Measurements from ENCODE around the gene ZNF423. TPM values are rescaled to one million over a fixed set of nuclear protein-coding genes. Genes with fewer than 3 reads are reported as not detected.

The ZNF423 gene
- total and polyA plus RNA-seq, 7 donors, result 0.69 to 19.7 (median 3.6) TPM

DNA sequence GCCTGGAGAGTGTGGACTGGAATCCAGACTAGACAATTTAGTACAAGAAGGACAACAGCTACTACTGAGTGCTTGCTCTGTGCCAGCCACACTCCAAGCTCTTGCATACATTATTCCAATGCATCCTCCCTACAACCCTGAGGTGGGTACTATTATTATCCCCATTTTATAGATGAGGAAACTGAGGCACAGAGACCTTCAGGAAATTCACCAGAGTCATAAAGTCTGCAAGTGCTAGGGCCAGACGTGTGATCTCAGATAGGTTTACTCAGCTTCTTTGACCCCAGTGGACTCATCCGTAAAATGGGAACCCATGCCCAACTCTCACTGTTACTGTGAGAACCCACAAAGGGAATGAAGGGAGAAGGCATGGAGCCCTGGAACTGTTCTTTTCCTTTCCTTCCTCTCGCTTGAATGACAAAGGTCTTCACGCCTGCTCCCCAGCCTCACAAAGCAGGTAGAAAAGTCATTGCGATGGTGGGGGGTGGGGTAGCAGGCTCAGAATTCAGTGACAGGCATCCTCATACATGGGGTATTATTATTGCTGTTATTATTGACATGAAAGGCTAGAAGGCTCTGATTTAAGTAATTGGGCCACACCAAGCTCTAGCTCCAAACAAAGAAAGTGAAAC, 160.0 kb downstream of the ZNF423 start:
- Histone ChIP-seq H3K9me3 (no peaks in the 10 kb centered on the region), H3K4me3 (no peak overlapping the region), H3K4me1 (peaks cover 0 to 18% (median 18%) of the 10 kb centered on the region in 4 donors), H3K27me3 (no peaks in the 10 kb centered on the region), H3K27ac (no peak overlapping the region), H3K36me3 (no peaks in the 10 kb centered on the region)
- intact Hi-C loops (cut with DNase I), result no loop called here
- 93 to 94% methylated on average over 5 of the region's 5 CpGs for WGBS, 2 donors
- TF ChIP-seq POLR2AphosphoS5 (IDR thresholded peaks at IDR 0.05) (no peak), POLR2A (IDR thresholded peaks at IDR 0.05) (no peak), EP300 (IDR thresholded peaks at IDR 0.05) (no peak), CTCF (IDR thresholded peaks at IDR 0.05) (no peak)
- DNase-seq, result no peak

- no peaks in the 10 kb centered on the region for H3K27me3 ChIP-seq
- H3K36me3 ChIP-seq, result no peaks in the 10 kb centered on the region
- 71 to 80% methylated on average over 5 of the region's 5 CpGs for WGBS, 2 donors
- H3K4me1 ChIP-seq, result no peaks in the 10 kb centered on the region
- H3K27ac ChIP-seq, result no peak overlapping the region
- no peaks in the 10 kb centered on the region for H3K9me3 ChIP-seq
- intact Hi-C loops (cut with DNase I), result no loop called here
- TF ChIP-seq EP300 (IDR thresholded peaks at IDR 0.05) (no peak), POLR2A (IDR thresholded peaks at IDR 0.05) (no peak), POLR2AphosphoS5 (IDR thresholded peaks at IDR 0.05) (no peak), CTCF (IDR thresholded peaks at IDR 0.05) (no peak)
- no peak for DNase-seq
- H3K4me3 ChIP-seq, result no peak overlapping the region
Measured at GRCh38 chr16:49693445-49693844, 162.5 kb downstream of the ZNF423 start.

DNA sequence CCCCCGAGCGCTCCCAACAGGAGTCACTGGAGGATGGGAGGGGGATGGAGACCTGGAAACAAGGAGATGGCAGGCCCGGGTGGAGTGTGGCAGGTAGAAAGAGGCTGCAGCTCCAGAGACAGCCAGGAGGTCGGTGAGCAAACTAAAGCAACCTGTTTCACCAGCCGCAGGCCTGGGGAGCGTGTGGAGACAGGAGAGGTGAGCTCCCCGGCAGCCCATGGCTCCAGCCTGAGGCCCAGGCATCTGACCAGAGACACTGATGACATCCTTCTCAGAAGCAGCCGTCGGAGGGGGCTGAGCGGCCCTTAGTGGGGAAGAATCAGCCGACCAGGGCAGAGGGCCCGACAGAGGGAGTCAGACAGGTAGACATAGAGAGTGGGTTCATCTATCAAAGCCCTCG, 165.1 kb downstream of the ZNF423 start:
- no peaks in the 10 kb centered on the region for H3K27me3 ChIP-seq
- H3K9me3 ChIP-seq, result no peaks in the 10 kb centered on the region
- 88 to 89% methylated on average over 13 of the region's 13 CpGs for WGBS, 2 donors
- TF ChIP-seq POLR2A (IDR thresholded peaks at IDR 0.05) (no peak), POLR2AphosphoS5 (IDR thresholded peaks at IDR 0.05) (no peak), CTCF (IDR thresholded peaks at IDR 0.05) (no peak), EP300 (IDR thresholded peaks at IDR 0.05) (no peak)
- H3K4me3 ChIP-seq, result no peak overlapping the region
- no peaks in the 10 kb centered on the region for H3K4me1 ChIP-seq
- H3K36me3 ChIP-seq, result no peaks in the 10 kb centered on the region
- no peak for DNase-seq
- no peak overlapping the region for H3K27ac ChIP-seq
- intact Hi-C loops (cut with DNase I), result no loop called here

DNA sequence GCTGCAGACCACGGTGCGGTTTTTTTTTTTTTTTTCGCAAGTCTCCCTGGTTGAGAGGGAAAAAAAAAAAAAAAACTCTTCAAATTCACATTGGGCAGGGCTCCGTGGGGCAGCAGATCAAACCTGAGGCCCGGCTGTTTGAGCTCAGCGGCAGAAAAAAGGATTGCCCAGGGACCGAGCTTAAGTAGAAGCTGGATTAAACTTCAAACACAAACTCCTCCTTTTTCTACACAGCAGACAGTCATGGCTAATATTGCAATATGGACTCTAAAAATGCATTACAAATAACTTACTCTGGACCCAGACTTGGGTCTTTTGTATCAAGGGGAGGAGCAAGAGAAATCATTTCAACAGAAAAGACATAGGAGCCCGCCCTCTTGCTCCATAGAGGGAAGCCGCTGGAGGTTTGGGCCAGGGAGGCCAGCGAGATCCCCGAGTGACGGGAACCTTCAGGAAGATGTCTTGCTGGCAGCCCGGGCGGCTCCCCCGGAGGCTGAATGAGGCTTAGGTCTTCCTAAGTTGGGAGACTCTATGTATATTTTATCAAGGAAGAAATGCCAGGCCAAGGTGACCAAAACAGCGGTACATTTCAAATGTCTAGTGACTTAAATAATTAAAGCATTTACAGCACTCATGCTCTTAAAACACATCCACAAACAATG, 167.7 kb downstream of the ZNF423 start:
- intact Hi-C loops (cut with DNase I), result no loop called here
- WGBS, 2 donors, result 85 to 89% methylated on average over 16 of the region's 16 CpGs
- Histone ChIP-seq H3K9me3 (no peaks in the 10 kb centered on the region), H3K27me3 (no peaks in the 10 kb centered on the region), H3K4me3 (no peak overlapping the region), H3K27ac (no peak overlapping the region), H3K4me1 (no peaks in the 10 kb centered on the region), H3K36me3 (no peaks in the 10 kb centered on the region)
- no peak for DNase-seq
- TF ChIP-seq POLR2A (IDR thresholded peaks at IDR 0.05) (no peak), POLR2AphosphoS5 (IDR thresholded peaks at IDR 0.05) (no peak), EP300 (IDR thresholded peaks at IDR 0.05) (no peak), CTCF (IDR thresholded peaks at IDR 0.05) (no peak)
